Measurements from ENCODE around the gene PTPRN.

PTPRN gene

GRCh38 chr2:219272356-219272755 lies 36.8 kb downstream of the PTPRN start:
- Mint-ChIP-seq H3K27ac (peak overlapping the region in 2 of 3 experiments; percentile 3 to 65), H3K27me3 (ENCODE audit: low read depth) (peaks cover 28% of the 10 kb centered on the region), H3K4me1 (peaks cover 13% of the 10 kb centered on the region), H3K9me3 (no peaks in the 10 kb centered on the region), H3K4me3 (no peak overlapping the region), H3K36me3 (ENCODE audit: low read depth) (no peaks in the 10 kb centered on the region)
- no peak for TF ChIP-seq CTCF (IDR thresholded peaks at IDR 0.05; ENCODE audit: unreplicated experiment in 3 of 3)

- Mint-ChIP-seq H3K4me1 (peaks cover 11% of the 10 kb centered on the region), H3K9me3 (no peaks in the 10 kb centered on the region), H3K36me3 (ENCODE audit: low read depth) (no peaks in the 10 kb centered on the region), H3K27ac (peak overlapping the region in 1 of 3 experiments; percentile 48), H3K27me3 (ENCODE audit: low read depth) (peaks cover 28% of the 10 kb centered on the region), H3K4me3 (no peak overlapping the region)
- no peak for TF ChIP-seq CTCF (IDR thresholded peaks at IDR 0.05; ENCODE audit: unreplicated experiment in 3 of 3)
Measured at GRCh38 chr2:219271021-219271420, 38.2 kb downstream of the PTPRN start.

GRCh38 chr2:219270055-219270372 lies 39.2 kb downstream of the PTPRN start:
- Mint-ChIP-seq H3K27me3 (ENCODE audit: low read depth) (peaks cover 28% of the 10 kb centered on the region), H3K4me3 (no peak overlapping the region), H3K4me1 (peaks cover 11% of the 10 kb centered on the region), H3K9me3 (no peaks in the 10 kb centered on the region), H3K36me3 (ENCODE audit: low read depth) (no peaks in the 10 kb centered on the region), H3K27ac (peak overlapping the region; percentile 33 to 80 (median 76))
- TF ChIP-seq CTCF (IDR thresholded peaks at IDR 0.05; ENCODE audit: unreplicated experiment in 3 of 3), result no peak

- H3K36me3 Mint-ChIP-seq (ENCODE audit: low read depth), result no peaks in the 10 kb centered on the region
- peak overlapping the region; percentile 56 to 80 (median 76) for H3K27ac Mint-ChIP-seq
- H3K4me1 Mint-ChIP-seq, result peaks cover 6% of the 10 kb centered on the region
- H3K27me3 Mint-ChIP-seq (ENCODE audit: low read depth), result peaks cover 25% of the 10 kb centered on the region
- H3K9me3 Mint-ChIP-seq, result no peaks in the 10 kb centered on the region
- no peak overlapping the region for H3K4me3 Mint-ChIP-seq
- no peak for TF ChIP-seq CTCF (IDR thresholded peaks at IDR 0.05; ENCODE audit: unreplicated experiment in 3 of 3)
Measured at GRCh38 chr2:219269362-219270054, 39.7 kb downstream of the PTPRN start.

GRCh38 chr2:219268294-219268693 lies 40.9 kb downstream of the PTPRN start:
- peaks cover 6% of the 10 kb centered on the region for H3K4me1 Mint-ChIP-seq
- no peaks in the 10 kb centered on the region for H3K36me3 Mint-ChIP-seq (ENCODE audit: low read depth)
- H3K4me3 Mint-ChIP-seq, result no peak overlapping the region
- H3K27me3 Mint-ChIP-seq (ENCODE audit: low read depth), result peaks cover 20% of the 10 kb centered on the region
- no peak overlapping the region for H3K27ac Mint-ChIP-seq
- no peaks in the 10 kb centered on the region for H3K9me3 Mint-ChIP-seq
- no peak for TF ChIP-seq CTCF (IDR thresholded peaks at IDR 0.05; ENCODE audit: unreplicated experiment in 3 of 3)

- Mint-ChIP-seq H3K9me3 (no peaks in the 10 kb centered on the region), H3K4me3 (no peak overlapping the region), H3K27me3 (ENCODE audit: low read depth) (peaks cover 13% of the 10 kb centered on the region), H3K4me1 (peaks cover 6% of the 10 kb centered on the region), H3K27ac (no peak overlapping the region), H3K36me3 (ENCODE audit: low read depth) (no peaks in the 10 kb centered on the region)
- TF ChIP-seq CTCF (IDR thresholded peaks at IDR 0.05; ENCODE audit: unreplicated experiment in 3 of 3), result no peak
Measured at GRCh38 chr2:219266886-219267285, 42.3 kb downstream of the PTPRN start.
